Measurements from ENCODE around the gene FLNB.
A peak's percentile ranks its signal among the peaks of the same experiment; 100 is the strongest.

The FLNB gene

DNA sequence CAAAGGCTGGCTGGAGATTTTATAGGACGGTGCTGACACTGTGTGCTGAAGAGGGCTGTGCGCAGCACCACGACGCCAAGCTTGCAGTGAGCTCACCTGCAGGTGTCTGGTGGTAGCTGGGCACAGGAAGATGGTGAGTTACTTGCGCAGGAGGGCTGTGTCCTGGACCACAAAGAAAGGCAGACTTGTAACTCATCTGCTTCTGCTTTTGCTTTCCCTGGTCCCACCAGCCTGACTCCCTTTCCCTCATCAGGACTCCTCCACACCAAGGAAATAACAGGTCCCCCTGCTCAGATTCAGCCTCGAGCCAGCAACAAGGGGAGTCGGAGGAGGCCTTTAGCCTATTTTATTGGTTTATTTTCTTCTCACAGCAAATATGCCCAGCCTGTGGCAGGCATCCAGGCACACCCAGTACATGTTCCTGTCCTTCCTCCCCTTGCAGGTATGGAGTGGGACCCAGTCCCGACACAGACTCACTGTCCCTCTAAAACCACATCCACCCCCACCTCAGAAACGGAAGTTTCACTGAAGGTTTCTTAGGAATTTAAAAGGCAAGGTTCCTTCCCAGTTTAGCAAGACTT, 35.6 kb upstream of the FLNB start:
- TF ChIP-seq, protein P1, sequence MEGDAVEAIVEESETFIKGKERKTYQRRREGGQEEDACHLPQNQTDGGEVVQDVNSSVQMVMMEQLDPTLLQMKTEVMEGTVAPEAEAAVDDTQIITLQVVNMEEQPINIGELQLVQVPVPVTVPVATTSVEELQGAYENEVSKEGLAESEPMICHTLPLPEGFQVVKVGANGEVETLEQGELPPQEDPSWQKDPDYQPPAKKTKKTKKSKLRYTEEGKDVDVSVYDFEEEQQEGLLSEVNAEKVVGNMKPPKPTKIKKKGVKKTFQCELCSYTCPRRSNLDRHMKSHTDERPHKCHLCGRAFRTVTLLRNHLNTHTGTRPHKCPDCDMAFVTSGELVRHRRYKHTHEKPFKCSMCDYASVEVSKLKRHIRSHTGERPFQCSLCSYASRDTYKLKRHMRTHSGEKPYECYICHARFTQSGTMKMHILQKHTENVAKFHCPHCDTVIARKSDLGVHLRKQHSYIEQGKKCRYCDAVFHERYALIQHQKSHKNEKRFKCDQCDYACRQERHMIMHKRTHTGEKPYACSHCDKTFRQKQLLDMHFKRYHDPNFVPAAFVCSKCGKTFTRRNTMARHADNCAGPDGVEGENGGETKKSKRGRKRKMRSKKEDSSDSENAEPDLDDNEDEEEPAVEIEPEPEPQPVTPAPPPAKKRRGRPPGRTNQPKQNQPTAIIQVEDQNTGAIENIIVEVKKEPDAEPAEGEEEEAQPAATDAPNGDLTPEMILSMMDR (IDR thresholded peaks at IDR 0.05; ENCODE audit: low read depth, low read length, missing control alignments) = no peak

DNA sequence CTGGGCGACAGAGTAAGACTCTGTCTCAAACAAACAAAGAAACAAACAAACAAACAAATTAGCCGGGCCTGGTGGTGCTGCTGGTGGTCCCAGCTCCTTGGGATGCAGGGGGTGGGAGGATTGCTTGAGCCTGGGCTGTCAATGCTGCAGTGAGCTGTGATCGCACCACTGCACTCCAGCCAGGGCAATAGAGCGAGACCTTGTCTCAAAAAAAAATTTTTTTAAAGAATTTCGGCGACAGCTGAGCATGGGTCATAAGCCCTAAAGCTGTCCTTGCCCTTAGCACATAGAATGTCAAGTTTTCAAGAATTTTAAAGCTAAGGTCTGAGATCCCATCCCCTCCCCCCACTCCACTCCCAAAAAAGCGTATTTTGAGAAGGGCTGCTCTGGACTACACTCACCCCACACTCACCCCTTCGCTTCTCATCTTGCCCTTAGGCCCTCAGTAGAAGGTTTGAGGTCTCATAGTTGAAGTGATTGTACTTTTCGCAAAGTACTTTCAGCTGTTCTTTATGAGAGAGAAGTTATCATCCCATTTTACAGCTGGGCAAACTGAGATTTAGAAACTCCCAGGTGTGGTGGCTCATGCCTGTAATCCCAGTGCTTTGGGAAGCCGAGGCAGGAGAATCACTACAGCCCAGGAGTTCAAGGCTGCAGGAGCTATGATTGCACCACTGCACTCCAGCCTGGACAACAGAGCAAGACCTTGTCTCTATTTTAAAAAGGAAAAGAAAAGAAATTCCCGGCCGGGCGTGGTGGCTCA, 34.3 kb upstream of the FLNB start:
- TF ChIP-seq, protein P1 (IDR thresholded peaks at IDR 0.05; ENCODE audit: low read depth, low read length, missing control alignments) = no peak
- DNase-seq (ENCODE audit: extremely low read depth, low read depth) = no peak
- no peak overlapping the region for H3K4me3 ChIP-seq (replicated peaks; ENCODE audit: low read depth, low read length)

More for the DNA sequence above, 35.6 kb upstream of the FLNB start:
- no peak for DNase-seq (ENCODE audit: extremely low read depth, low read depth)
- H3K4me3 ChIP-seq (replicated peaks; ENCODE audit: low read depth, low read length) = no peak overlapping the region

DNA sequence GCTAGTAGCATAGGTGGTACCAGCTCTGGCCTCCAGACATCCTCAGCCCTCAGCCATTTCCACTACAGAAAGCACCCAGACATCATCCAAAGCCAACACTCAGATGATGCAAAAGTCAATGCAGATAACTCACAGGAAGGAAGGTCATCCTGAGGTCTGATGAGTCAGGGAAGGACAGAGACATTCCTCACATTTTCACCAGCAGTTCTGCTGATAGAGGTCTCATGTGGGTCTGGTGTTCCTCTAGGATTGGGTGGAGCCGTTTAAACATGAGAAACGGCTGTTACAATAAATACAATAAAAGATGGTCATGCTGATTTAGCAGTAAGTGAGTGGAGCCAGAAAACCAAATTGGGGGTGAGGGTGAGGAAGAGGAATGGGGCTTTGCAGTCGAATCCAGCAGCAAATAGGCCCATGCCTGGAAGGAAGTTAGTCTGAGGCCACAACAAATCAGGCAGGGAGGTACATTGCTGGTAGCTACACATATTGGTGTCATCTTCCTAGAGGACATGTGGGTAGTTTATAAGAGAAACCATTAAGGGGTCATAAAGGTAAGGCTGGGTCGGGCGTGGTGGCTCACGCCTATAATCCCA, 33.3 kb upstream of the FLNB start:
- no peak overlapping the region for H3K4me3 ChIP-seq (replicated peaks; ENCODE audit: low read depth, low read length)
- peak; percentile 94 for DNase-seq (ENCODE audit: extremely low read depth, low read depth)
- TF ChIP-seq, protein P1 (IDR thresholded peaks at IDR 0.05; ENCODE audit: low read depth, low read length, missing control alignments) = no peak

DNA sequence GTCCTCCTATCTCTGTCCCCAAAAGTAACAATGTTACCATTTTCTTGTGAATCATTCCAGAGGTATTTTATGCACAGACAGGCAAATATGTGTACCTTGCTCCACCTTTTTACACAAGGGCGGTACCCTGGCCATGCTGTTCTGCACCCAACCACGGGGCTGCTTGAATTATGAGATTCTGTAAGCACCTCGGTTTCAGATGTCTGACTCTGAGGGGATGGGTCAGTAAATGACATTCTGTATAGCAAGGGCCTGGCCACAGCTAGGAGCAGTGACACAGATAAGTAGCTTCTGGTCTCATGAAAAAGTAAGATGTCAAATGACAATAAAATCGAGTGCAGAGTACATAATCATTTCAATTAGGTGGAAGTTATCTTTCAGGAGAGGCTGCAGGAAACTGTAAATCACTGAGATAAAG, 30.4 kb upstream of the FLNB start:
- H3K4me3 ChIP-seq (replicated peaks; ENCODE audit: low read depth, low read length) = no peak overlapping the region
- DNase-seq (ENCODE audit: extremely low read depth, low read depth) = no peak
- TF ChIP-seq, protein P1 (IDR thresholded peaks at IDR 0.05; ENCODE audit: low read depth, low read length, missing control alignments) = no peak

DNA sequence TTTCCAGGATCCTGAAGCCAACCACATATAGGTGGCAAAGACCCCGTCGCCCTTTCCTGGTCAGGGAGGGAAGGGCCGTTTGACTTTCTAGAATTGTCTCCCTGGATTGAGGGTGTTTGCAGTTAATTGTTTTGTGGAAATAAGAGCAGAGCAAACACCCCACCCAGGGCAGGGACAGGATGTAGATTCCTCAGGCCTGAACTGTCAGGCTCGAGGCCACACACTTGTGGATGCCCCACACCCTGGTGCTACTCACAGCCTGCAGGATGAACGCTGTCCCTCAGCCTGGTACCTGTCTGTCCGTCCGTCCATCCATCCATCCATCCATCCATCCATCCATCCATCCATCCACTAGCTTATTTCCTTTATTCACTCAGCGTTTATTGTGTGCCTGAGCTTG, 29.9 kb upstream of the FLNB start:
- DNase-seq (ENCODE audit: extremely low read depth, low read depth) = no peak
- TF ChIP-seq, protein P1 (IDR thresholded peaks at IDR 0.05; ENCODE audit: low read depth, low read length, missing control alignments) = no peak
- H3K4me3 ChIP-seq (replicated peaks; ENCODE audit: low read depth, low read length) = no peak overlapping the region

DNA sequence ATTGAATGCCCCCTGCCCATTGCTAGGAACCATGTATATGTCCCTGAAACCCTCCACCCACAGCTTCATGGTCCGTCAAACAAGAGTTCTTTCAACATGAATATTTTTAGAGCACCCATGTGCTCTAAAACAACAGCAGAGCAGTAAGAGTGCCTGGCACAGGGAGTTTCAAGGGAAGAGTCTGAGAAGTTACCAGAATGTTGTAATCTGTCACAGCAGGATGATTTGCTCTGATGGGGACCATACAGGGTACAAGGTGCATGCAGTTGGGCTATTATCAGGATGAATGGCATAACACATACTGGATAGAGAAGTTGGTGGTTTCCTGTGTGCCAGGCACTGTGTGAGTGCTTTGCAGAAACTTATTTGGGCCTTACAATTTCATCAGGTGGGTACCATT, 27.8 kb upstream of the FLNB start:
- no peak for DNase-seq (ENCODE audit: extremely low read depth, low read depth)
- TF ChIP-seq, protein P1 (IDR thresholded peaks at IDR 0.05; ENCODE audit: low read depth, low read length, missing control alignments) = no peak
- no peak overlapping the region for H3K4me3 ChIP-seq (replicated peaks; ENCODE audit: low read depth, low read length)

All from HFF-Myc (cell line).